Activated CD4-positive, alpha-beta T cell treated with anti-CD3 and anti-CD28 coated beads, Interleukin-2, amount 50 U/mL, for 16 hours (primary cell): ENCODE data around the gene CLBA1.

ENCODE experiments used
- DNase-seq: peaks from one replicate; pipeline ENCODE4 v3.0.0-alpha.2; 2020

CLBA1 gene

GRCh38 chr14:104968541-104969401, 16.8 kb upstream of the CLBA1 start:
- DNase-seq, result no peak

- no peak for DNase-seq
Observed at GRCh38 chr14:104969741-104970230, 15.8 kb upstream of the CLBA1 start.

- DNase-seq, result no peak
Observed at GRCh38 chr14:104970231-104971068, 15.1 kb upstream of the CLBA1 start.

GRCh38 chr14:104971447-104972240, 13.9 kb upstream of the CLBA1 start:
- no peak for DNase-seq

GRCh38 chr14:104972301-104973134, 13.1 kb upstream of the CLBA1 start:
- DNase-seq, result no peak

GRCh38 chr14:104973135-104973384, 12.5 kb upstream of the CLBA1 start:
- DNase-seq, result no peak

GRCh38 chr14:104973385-104974145, 12.0 kb upstream of the CLBA1 start:
- no peak for DNase-seq

GRCh38 chr14:104974146-104974541, 11.4 kb upstream of the CLBA1 start:
- no peak for DNase-seq

GRCh38 chr14:104974665-104975390, 10.8 kb upstream of the CLBA1 start:
- DNase-seq, result no peak

GRCh38 chr14:104975481-104976197, 9.9 kb upstream of the CLBA1 start:
- DNase-seq, result peak; percentile 38

- DNase-seq, result peak; percentile 85
Observed at GRCh38 chr14:104976198-104977007, 9.2 kb upstream of the CLBA1 start.

- DNase-seq, result no peak
Observed at GRCh38 chr14:104977008-104977680, 8.4 kb upstream of the CLBA1 start.

- peak; percentile 54 for DNase-seq
Observed at GRCh38 chr14:104977681-104978653, 7.6 kb upstream of the CLBA1 start, which contains the start of gene AHNAK2. Gene AHNAK2, minus strand, starts transcription at chr14:104978374. Its CDS starts 137 bp downstream, at chr14:104978237.

GRCh38 chr14:104978746-104979691, 6.6 kb upstream of the CLBA1 start:
- DNase-seq, result no peak

GRCh38 chr14:104979758-104980610, 5.6 kb upstream of the CLBA1 start:
- no peak for DNase-seq
